Vagina (tissue), 2 donors: ENCODE measurements around the gene SLC16A14.

Source experiments
- CTCF ChIP-seq, 3 experiments: fragments of 450-650 bp in 2 of 3; fragments of 200-600 bp in 1 of 3; sonication (generic) in 1 of 3; IDR thresholded peaks; one replicate each; pipeline ENCODE4 v1.5.1; 2017 to 2019; ENCODE audit warnings: antibody characterized with exemption in 3 of 3, mild to moderate bottlenecking in 2 of 3, moderate library complexity in 2 of 3
- POLR2A ChIP-seq, 2 donors: fragments of 450-650 bp; IDR thresholded peaks; one replicate each; pipeline ENCODE4 v1.6.1; 2017; ENCODE audit warnings: antibody characterized with exemption in 2 of 2, mild to moderate bottlenecking in 2 of 2, moderate library complexity in 2 of 2

- TF ChIP-seq CTCF (IDR thresholded peaks at IDR 0.05) (no peak), POLR2A (IDR thresholded peaks at IDR 0.05) (no peak)
These were observed 45.4 kb downstream of the SLC16A14 start for GRCh38 chr2:230023313-230023712.
